A549 (cell line): Measurements from ENCODE around the gene GPR160. TPM values are rescaled to one million over a fixed set of nuclear protein-coding genes. Genes with fewer than 3 reads are reported as not detected.

Experiments
- ATAC-seq, 2 experiments: fragments of 200-7000 bp in 1 of 2; fragments of >200 bp in 1 of 2; cut with Nextera tagmentation in 1 of 2; cut with Tn5 transposase in 1 of 2; 3 replicates each; pipeline versions ENCODE4 v1.8.0 to v1.9.1; 2018 to 2020; ENCODE audit warnings: mild to moderate bottlenecking in 1 of 2, moderate library complexity in 1 of 2
- CTCF ChIA-PET: fragments of 300-600 bp; sonication (Branson Sonifier 250); formaldehyde crosslinking; extraction: SDS; loops from one replicate; lab custom pipeline; 2021; ENCODE audit warnings: antibody characterized with exemption, inconsistent platforms; lab: Yijun Ruan, JAX
- POLR2A ChIA-PET: fragments of 350-600 bp; formaldehyde crosslinking; extraction: SDS; loops from one replicate; lab custom pipeline; 2021; ENCODE audit warnings: antibody characterized with exemption, inconsistent platforms; lab: Yijun Ruan, JAX
- DNase-seq, 2 experiments: peaks; one replicate each; pipeline versions ENCODE4 v3.0.0 to v3.0.0-alpha.2; 2011 to 2016; ENCODE audit warnings: low read depth in 1 of 2, low spot score in 1 of 2
- FAIRE-seq: peaks from 2 replicates; lab custom pipeline; 2011; peaks lifted over from hg19 to GRCh38; lab: Jason Lieb, UNC
- H3K27ac ChIP-seq, 2 experiments: fragments of >200 bp; sonication (Bioruptor Twin); formaldehyde crosslinking; 3 replicates each; pipeline ENCODE4 v1.5.1; 2016 to 2017
- H3K4me1 ChIP-seq: fragments of >200 bp; sonication (Bioruptor Twin); formaldehyde crosslinking; 3 replicates; pipeline ENCODE4 v1.6.1; 2016
- H3K4me2 ChIP-seq: fragments of >200 bp; sonication (Bioruptor Twin); formaldehyde crosslinking; 3 replicates; pipeline ENCODE4 v1.6.1; 2016
- H3K4me3 ChIP-seq: fragments of >200 bp; sonication (Bioruptor Twin); formaldehyde crosslinking; 3 replicates; pipeline ENCODE4 v1.5.1; 2016
- H3K9me3 ChIP-seq: fragments of >200 bp; sonication (Bioruptor Twin); formaldehyde crosslinking; 3 replicates; pipeline ENCODE4 v1.6.1; 2016
- BCL3 ChIP-seq: fragments of >200 bp; sonication (Bioruptor Twin); formaldehyde crosslinking; IDR thresholded peaks from 3 replicates; pipeline ENCODE4 v1.6.1; 2016
- CHD4 ChIP-seq: fragments of 200-600 bp; sonication (generic); IDR thresholded peaks from 2 replicates; pipeline ENCODE4 v1.6.1; 2016; ENCODE audit warnings: antibody characterized with exemption, mild to moderate bottlenecking, borderline replicate concordance
- CTCF ChIP-seq: fragments of >200 bp; sonication (Bioruptor Twin); formaldehyde crosslinking; IDR thresholded peaks from 3 replicates; pipeline ENCODE4 v1.5.1; 2016
- E2F6 ChIP-seq: IDR thresholded peaks from 2 replicates; pipeline ENCODE4 v1.6.1; 2012; ENCODE audit warnings: low read depth, borderline replicate concordance
- FOSB ChIP-seq: fragments of 250-450 bp; sonication (Bioruptor Pico); IDR thresholded peaks from 2 replicates; pipeline ENCODE4 v1.5.0; 2020; ENCODE audit warnings: mild to moderate bottlenecking, moderate library complexity
- GATA3 ChIP-seq: IDR thresholded peaks from 2 replicates; pipeline ENCODE4 v1.6.1; 2012; ENCODE audit warnings: borderline replicate concordance
- HEYL ChIP-seq: fragments of 250-450 bp; sonication (Bioruptor Pico); IDR thresholded peaks from 2 replicates; pipeline ENCODE4 v1.8.0; 2021; ENCODE audit warnings: mild to moderate bottlenecking, moderate library complexity
- HOXA7 ChIP-seq: fragments of 250-450 bp; sonication (Bioruptor Pico); IDR thresholded peaks from 2 replicates; pipeline ENCODE4 v1.5.0; 2020; ENCODE audit warnings: mild to moderate bottlenecking, moderate library complexity
- JUN ChIP-seq, 2 experiments: fragments of >200 bp; sonication (Bioruptor Twin); formaldehyde crosslinking; IDR thresholded peaks; 2 replicates in 1 of 2; 3 replicates in 1 of 2; pipeline ENCODE4 v1.6.1; 2016 to 2017
- MYC ChIP-seq: IDR thresholded peaks from 2 replicates; pipeline ENCODE4 v1.6.1; 2012; ENCODE audit warnings: mild to moderate bottlenecking, inconsistent platforms, low read length, improper control_type of control experiment, borderline replicate concordance
- NR3C1 ChIP-seq: fragments of >200 bp; sonication (Bioruptor Twin); formaldehyde crosslinking; IDR thresholded peaks from 3 replicates; pipeline ENCODE4 v1.6.1; 2017
- PHF8 ChIP-seq: fragments of 200-600 bp; sonication (generic); IDR thresholded peaks from 2 replicates; pipeline ENCODE4 v1.6.1; 2016; ENCODE audit warnings: low read depth, mild to moderate bottlenecking, antibody characterized with exemption, moderate library complexity, borderline replicate concordance
- POLR2A ChIP-seq: IDR thresholded peaks from 2 replicates; pipeline ENCODE4 v1.6.1; 2012; ENCODE audit warnings: mild to moderate bottlenecking, low read length
- RAD21 ChIP-seq, 2 experiments: fragments of >200 bp in 1 of 2; sonication (Bioruptor Twin) in 1 of 2; formaldehyde crosslinking in 1 of 2; IDR thresholded peaks in 1 of 2; conservative IDR thresholded peaks in 1 of 2; 2 replicates in 1 of 2; 3 replicates in 1 of 2; pipeline ENCODE4 v1.6.1; 2012 to 2018; ENCODE audit warnings: inconsistent platforms in 1 of 2
- RARB ChIP-seq: fragments of 250-450 bp; sonication (Bioruptor Pico); IDR thresholded peaks from 2 replicates; pipeline ENCODE4 v1.8.0; 2021; ENCODE audit warnings: mild to moderate bottlenecking, moderate library complexity
- REST ChIP-seq: fragments of 200-600 bp; sonication (generic); IDR thresholded peaks from 2 replicates; pipeline ENCODE4 v1.6.1; 2016; ENCODE audit warnings: antibody characterized with exemption, mild to moderate bottlenecking, moderate library complexity
- SMC3 ChIP-seq: fragments of >200 bp; sonication (Bioruptor Twin); formaldehyde crosslinking; IDR thresholded peaks from 3 replicates; pipeline ENCODE4 v1.6.1; 2018; ENCODE audit warnings: inconsistent platforms
- TP53 ChIP-seq: fragments of 250-450 bp; sonication (Bioruptor Pico); IDR thresholded peaks from 2 replicates; pipeline ENCODE4 v1.5.0; 2021; ENCODE audit warnings: mild to moderate bottlenecking, moderate library complexity
- ZSCAN20 ChIP-seq: fragments of 250-450 bp; sonication (Bioruptor Pico); IDR thresholded peaks from 2 replicates; pipeline ENCODE4 v1.8.0; 2022; ENCODE audit warnings: mild to moderate bottlenecking, moderate library complexity
- WGBS: methylation state at CpG from one replicate; pipeline ENCODE4 v1.1.6; 2017; ENCODE audit errors: missing lambda C conversion rate; 5-methylcytosine and 5-hydroxymethylcytosine counted together
- polyA plus RNA-seq, 4 experiments: library from polyadenylated mRNA; depleted of rRNA in 3 of 4; stranded (reverse); fragments of >200 nt; fragmentation: RNase III in 1 of 4; extraction: RNeasy Plus Mini Kit Qiagen cat#74134 plus additional on column Dnase treatment in 1 of 4; gene quantifications; 2 replicates in 3 of 4; 3 replicates in 1 of 4; pipeline ENCODE4 v1.2.3, GENCODE V29; 2011 to 2017

Gene GPR160
- polyA plus RNA-seq, 2 of the 4 experiments (the other 2 are of a cell fraction) = 2.0 to 6.3 TPM

- DNase-seq = no peak
- no peak for TF ChIP-seq HEYL (CRISPR knock-in tag)
- no peak for TF ChIP-seq CHD4
- no peak for TF ChIP-seq ZSCAN20
- TF ChIP-seq GATA3 = no peak
- no peak for TF ChIP-seq NR3C1
- no peak for TF ChIP-seq JUN (IDR thresholded peaks at IDR 0.05)
- no peak for TF ChIP-seq FOSB
- no peak for TF ChIP-seq REST
- no peak for TF ChIP-seq TP53 (CRISPR knock-in tag)
- TF ChIP-seq CTCF = no peak
- no peak for TF ChIP-seq RAD21 (conservative IDR thresholded peaks at IDR 0.05 in 1 of 2, IDR thresholded peaks at IDR 0.05 in 1 of 2)
- no peak for TF ChIP-seq POLR2A
- no peak for TF ChIP-seq BCL3
- TF ChIP-seq RARB = no peak
- TF ChIP-seq SMC3 = no peak
- no peak for TF ChIP-seq HOXA7 (CRISPR knock-in tag)
- TF ChIP-seq MYC = no peak
- no peak for TF ChIP-seq E2F6
- H3K4me2 ChIP-seq = no peak overlapping the region
- 87% methylated on average over 10 of the region's 10 CpGs for WGBS
- ChIA-PET POLR2A (no interaction called here), CTCF (interaction anchor here (1.0 to 1.8 kb wide), 3 partner anchors 15 to 81 kb away, joined by 4 read pairs; no protein-coding TSS in a partner anchor)
- FAIRE-seq = no peak
- no peak overlapping the region for H3K4me3 ChIP-seq
- ATAC-seq = no peak
- H3K4me1 ChIP-seq = peaks cover 8% of the 10 kb centered on the region; the same call in 1 of the 3 replicates
- no peak overlapping the region for H3K27ac ChIP-seq
- H3K9me3 ChIP-seq = no peaks in the 10 kb centered on the region
Measured at GRCh38 chr3:170077361-170077760, 39.6 kb downstream of the GPR160 start.

GRCh38 chr3:170078620-170079281, 41.0 kb downstream of the GPR160 start:
- no peak overlapping the region for H3K4me2 ChIP-seq
- no peak overlapping the region for H3K27ac ChIP-seq
- ChIA-PET CTCF (interaction anchor here (1.0 to 1.4 kb wide), 4 partner anchors 9 to 80 kb away, joined by 3 to 4 read pairs (median 4); no protein-coding TSS in a partner anchor), POLR2A (no interaction called here)
- H3K4me3 ChIP-seq = no peak overlapping the region
- DNase-seq (peak in 1 of 2 experiments; percentile 31), FAIRE-seq (no peak), ATAC-seq (peak; percentile 75 to 77; a peak in 4 of 6 replicates)
- H3K9me3 ChIP-seq = no peaks in the 10 kb centered on the region
- WGBS = 86% methylated on average over 13 of the region's 13 CpGs
- TF ChIP-seq CTCF (peak; percentile 27; the same call in 1 of the 3 replicates), PHF8 (no peak), RAD21 (conservative IDR thresholded peaks at IDR 0.05 in 1 of 2, IDR thresholded peaks at IDR 0.05 in 1 of 2) (peak; percentile 19 to 32; a peak in 2 of 5 replicates)
- TF ChIP-seq, all 56 proteins: peak for 2
- H3K4me1 ChIP-seq = peaks cover 8% of the 10 kb centered on the region; the same call in 1 of the 3 replicates
